ENCODE data around the gene OMA1.

DNA sequence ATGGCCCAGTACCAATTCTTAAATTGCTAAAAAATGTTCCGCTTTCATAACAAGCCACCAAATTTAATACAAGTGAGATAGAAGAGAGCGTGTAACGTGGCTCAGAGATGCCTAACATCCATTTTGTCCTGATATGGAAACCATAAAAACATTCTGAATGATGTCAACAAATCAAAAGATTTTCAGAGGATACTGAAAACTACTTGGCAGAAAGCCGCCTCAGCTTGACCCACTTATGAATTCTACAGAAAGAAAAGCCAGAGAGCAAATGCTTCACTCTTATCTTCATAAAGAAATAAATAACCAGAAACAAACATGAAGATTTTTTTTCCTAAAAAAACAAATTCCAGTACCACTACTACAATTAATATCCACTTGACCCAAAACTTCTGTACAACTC, 41.2 kb downstream of the OMA1 start:
- no peak for TF ChIP-seq RAD21 (IDR thresholded peaks at IDR 0.05; ENCODE audit: low read depth)
- TF ChIP-seq, protein P1, sequence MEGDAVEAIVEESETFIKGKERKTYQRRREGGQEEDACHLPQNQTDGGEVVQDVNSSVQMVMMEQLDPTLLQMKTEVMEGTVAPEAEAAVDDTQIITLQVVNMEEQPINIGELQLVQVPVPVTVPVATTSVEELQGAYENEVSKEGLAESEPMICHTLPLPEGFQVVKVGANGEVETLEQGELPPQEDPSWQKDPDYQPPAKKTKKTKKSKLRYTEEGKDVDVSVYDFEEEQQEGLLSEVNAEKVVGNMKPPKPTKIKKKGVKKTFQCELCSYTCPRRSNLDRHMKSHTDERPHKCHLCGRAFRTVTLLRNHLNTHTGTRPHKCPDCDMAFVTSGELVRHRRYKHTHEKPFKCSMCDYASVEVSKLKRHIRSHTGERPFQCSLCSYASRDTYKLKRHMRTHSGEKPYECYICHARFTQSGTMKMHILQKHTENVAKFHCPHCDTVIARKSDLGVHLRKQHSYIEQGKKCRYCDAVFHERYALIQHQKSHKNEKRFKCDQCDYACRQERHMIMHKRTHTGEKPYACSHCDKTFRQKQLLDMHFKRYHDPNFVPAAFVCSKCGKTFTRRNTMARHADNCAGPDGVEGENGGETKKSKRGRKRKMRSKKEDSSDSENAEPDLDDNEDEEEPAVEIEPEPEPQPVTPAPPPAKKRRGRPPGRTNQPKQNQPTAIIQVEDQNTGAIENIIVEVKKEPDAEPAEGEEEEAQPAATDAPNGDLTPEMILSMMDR (IDR thresholded peaks at IDR 0.05 in 2 of 3, conservative IDR thresholded peaks at IDR 0.05 in 1 of 3; ENCODE audit: borderline replicate concordance in 1 of 3, insufficient read depth in 1 of 3, low read depth in 2 of 3, low read length in 2 of 3) = no peak
- TF ChIP-seq EGR1 (IDR thresholded peaks at IDR 0.05; ENCODE audit: low read depth) = no peak
- TF ChIP-seq EZH2 (IDR thresholded peaks at IDR 0.05) = no peak
- TF ChIP-seq POLR2A (IDR thresholded peaks at IDR 0.05; ENCODE audit: borderline replicate concordance, extremely low read depth, insufficient read depth, insufficient read length) = no peak
- no peak for TF ChIP-seq POLR2AphosphoS5 (IDR thresholded peaks at IDR 0.05; ENCODE audit: low read depth, low read length)
- TF ChIP-seq YY1 (IDR thresholded peaks at IDR 0.05; ENCODE audit: extremely low read depth, insufficient replicate concordance, low read depth, low read length) = no peak

Data from HCT116 (cell line).